Measurements from ENCODE around the gene XRCC3.

The XRCC3 gene

GRCh38 chr14:103715052-103716000 lies at the start of gene XRCC3, which contains the start of gene ZFYVE21:
Gene XRCC3 (minus strand): TSS chr14:103715451. CDS start chr14:103711087, 4,364 bp downstream.
Gene ZFYVE21 (plus strand): TSS chr14:103715810. CDS start chr14:103715842, 32 bp downstream.
- intact Hi-C loops (cut with DNase I) = loop anchor here (10.0 kb wide), 1 partner anchor 141 kb away; no protein-coding TSS in a partner anchor
- DNase-seq = peak; percentile 97 to 100 (median 99)

GRCh38 chr14:103763730-103764488 lies 48.7 kb upstream of the XRCC3 start:
- intact Hi-C loops (cut with DNase I) = no loop called here
- DNase-seq = no peak

- peak in 5 of 42 donors; percentile 18 to 30 (median 23) for DNase-seq
- intact Hi-C loops (cut with DNase I) = no loop called here
Measured at GRCh38 chr14:103762541-103762940, 47.3 kb upstream of the XRCC3 start.

- intact Hi-C loops (cut with DNase I) = no loop called here
- DNase-seq = no peak
Measured at GRCh38 chr14:103762036-103762435, 46.8 kb upstream of the XRCC3 start.

- no peak for DNase-seq
- intact Hi-C loops (cut with DNase I) = no loop called here
Measured at GRCh38 chr14:103758059-103758776, 43.0 kb upstream of the XRCC3 start.

- no peak for DNase-seq
- intact Hi-C loops (cut with DNase I) = no loop called here
Measured at GRCh38 chr14:103755060-103755459, 39.8 kb upstream of the XRCC3 start.

- intact Hi-C loops (cut with DNase I) = no loop called here
- no peak for DNase-seq
Measured at GRCh38 chr14:103753774-103754173, 38.5 kb upstream of the XRCC3 start.

- intact Hi-C loops (cut with DNase I) = no loop called here
- DNase-seq = peak in 2 of 42 donors; percentile 13 to 33
Measured at GRCh38 chr14:103749860-103750259, 34.6 kb upstream of the XRCC3 start.

- intact Hi-C loops (cut with DNase I) = no loop called here
- peak in 1 of 42 donors; percentile 39 for DNase-seq
Measured at GRCh38 chr14:103749452-103749851, 34.2 kb upstream of the XRCC3 start.

GRCh38 chr14:103748534-103748857 lies 33.2 kb upstream of the XRCC3 start:
- intact Hi-C loops (cut with DNase I) = no loop called here

GRCh38 chr14:103746701-103747100 lies 31.4 kb upstream of the XRCC3 start:
- intact Hi-C loops (cut with DNase I) = no loop called here
- DNase-seq = peak in 26 of 42 donors; percentile 40 to 78 (median 60)

More at GRCh38 chr14:103748534-103748857, 33.2 kb upstream of the XRCC3 start:
- peak in 1 of 42 donors; percentile 27 for DNase-seq

GRCh38 chr14:103745424-103745823 lies 30.2 kb upstream of the XRCC3 start:
- DNase-seq = peak in 2 of 42 donors; percentile 17 to 36
- intact Hi-C loops (cut with DNase I) = no loop called here

- intact Hi-C loops (cut with DNase I) = no loop called here
Measured at GRCh38 chr14:103744621-103745395, 29.6 kb upstream of the XRCC3 start.

GRCh38 chr14:103743691-103744090 lies 28.4 kb upstream of the XRCC3 start:
- intact Hi-C loops (cut with DNase I) = no loop called here
- DNase-seq = no peak

More at GRCh38 chr14:103744621-103745395, 29.6 kb upstream of the XRCC3 start:
- DNase-seq = peak in 3 of 42 donors; percentile 15 to 47 (median 43)

GRCh38 chr14:103742499-103743255 lies 27.4 kb upstream of the XRCC3 start:
- DNase-seq = peak in 1 of 42 donors; percentile 22
- intact Hi-C loops (cut with DNase I) = no loop called here

GRCh38 chr14:103741876-103742275 lies 26.6 kb upstream of the XRCC3 start:
- intact Hi-C loops (cut with DNase I) = no loop called here
- DNase-seq = peak in 3 of 42 donors; percentile 7 to 33 (median 8)

- peak in 13 of 42 donors; percentile 3 to 79 (median 57) for DNase-seq
- intact Hi-C loops (cut with DNase I) = no loop called here
Measured at GRCh38 chr14:103740991-103741689, 25.9 kb upstream of the XRCC3 start.

Data from head of caudate nucleus (tissue), 42 donors.